ENCODE results near the gene CEACAM18. TPM values are rescaled to one million over a fixed set of nuclear protein-coding genes. Genes with fewer than 3 reads are reported as not detected.

The CEACAM18 gene
- total and polyA plus RNA-seq, 11 donors, result not detected

DNA sequence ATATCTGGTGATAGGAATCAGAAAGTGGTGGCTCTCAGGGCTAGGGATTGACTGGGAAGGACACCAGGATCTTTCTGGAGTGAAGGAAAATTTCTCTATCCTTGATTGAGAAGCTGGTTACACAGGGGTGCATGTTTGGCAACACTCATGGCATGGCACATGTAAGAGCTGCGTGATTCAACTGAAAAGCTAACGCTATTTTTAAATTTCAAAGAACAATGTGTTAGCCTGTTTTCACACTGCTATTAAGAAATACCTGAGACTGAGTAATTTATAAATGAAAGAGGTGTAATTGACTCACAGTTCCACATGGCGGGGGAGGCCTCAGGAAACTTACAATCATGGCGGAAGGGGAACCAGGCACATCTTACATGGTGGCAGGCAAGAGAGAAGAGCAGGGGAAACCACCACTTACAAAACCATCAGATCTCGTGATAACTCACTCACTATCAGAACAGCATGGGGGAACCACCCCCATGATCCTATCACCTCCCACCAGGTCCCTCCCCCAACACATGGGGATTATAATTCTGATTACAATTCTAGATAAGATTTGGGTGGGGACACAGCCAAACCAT, 27.5 kb upstream of the CEACAM18 start:
- TF ChIP-seq CTCF (IDR thresholded peaks at IDR 0.05) (no peak), POLR2A (IDR thresholded peaks at IDR 0.05) (no peak)
- no peaks in the 10 kb centered on the region for H3K4me1 ChIP-seq
- no peak for DNase-seq
- intact Hi-C loops (cut with DNase I), result no loop called here
- H3K9me3 ChIP-seq, result no peaks in the 10 kb centered on the region
- ATAC-seq, result no peak
- 79 to 88% (median 84%) methylated on average over 5 of the region's 5 CpGs for WGBS, 4 donors
- peaks cover 0 to 18% (median 0%) of the 10 kb centered on the region in 9 donors for H3K27me3 ChIP-seq
- no peak overlapping the region for H3K4me3 ChIP-seq
- no peaks in the 10 kb centered on the region for H3K36me3 ChIP-seq
- no peak overlapping the region for H3K27ac ChIP-seq

GRCh38 chr19:51456541-51457290, 21.6 kb upstream of the CEACAM18 start:
- DNase-seq (no peak), ATAC-seq (no peak)
- intact Hi-C loops (cut with DNase I), result no loop called here
- H3K36me3 ChIP-seq, result no peaks in the 10 kb centered on the region
- H3K27me3 ChIP-seq, result peaks cover 0 to 50% (median under 1%) of the 10 kb centered on the region in 9 donors
- peak overlapping the region in 1 of 12 donors; percentile 30 for H3K4me3 ChIP-seq
- no peaks in the 10 kb centered on the region for H3K9me3 ChIP-seq
- TF ChIP-seq POLR2A (IDR thresholded peaks at IDR 0.05), result no peak
- no peak for TF ChIP-seq CTCF (IDR thresholded peaks at IDR 0.05)
- WGBS, 4 donors, result 64 to 72% (median 66%) methylated on average over 11 of the region's 11 CpGs
- peaks cover 0 to 14% (median 0%) of the 10 kb centered on the region in 12 donors for H3K4me1 ChIP-seq
- peak overlapping the region in 1 of 12 donors; percentile 64 for H3K27ac ChIP-seq

- Histone ChIP-seq H3K36me3 (no peaks in the 10 kb centered on the region), H3K9me3 (no peaks in the 10 kb centered on the region), H3K4me1 (peaks cover 0 to 22% (median 0%) of the 10 kb centered on the region in 12 donors), H3K27ac (peak overlapping the region in 1 of 12 donors; percentile 64), H3K4me3 (peak overlapping the region in 1 of 12 donors; percentile 30), H3K27me3 (peaks cover 0 to 58% (median 5%) of the 10 kb centered on the region in 9 donors)
- DNase-seq (no peak), ATAC-seq (no peak)
- TF ChIP-seq POLR2A (IDR thresholded peaks at IDR 0.05) (no peak), CTCF (IDR thresholded peaks at IDR 0.05) (no peak)
- intact Hi-C loops (cut with DNase I), result no loop called here
- 75 to 82% (median 81%) methylated on average over 9 to 11 of the region's 11 CpGs for WGBS, 4 donors
Measured at GRCh38 chr19:51457351-51458013, 20.9 kb upstream of the CEACAM18 start.
